ENCODE measurements around the gene DNAJC5G. TPM values are rescaled to one million over a fixed set of nuclear protein-coding genes. Genes with fewer than 3 reads are reported as not detected.

The DNAJC5G gene
- total and polyA plus RNA-seq, 9 of the 15 experiments (the other 6 are each of a cell fraction or from before 2014, with no cell fraction given), result not detected

- Histone ChIP-seq H3K4me2 (ENCODE audit: insufficient read depth, low read length) (no peak overlapping the region), H3K79me2 (ENCODE audit: control insufficient read depth, insufficient read depth, low read length) (no peaks in the 10 kb centered on the region), H3K27me3 (ENCODE audit: control insufficient read depth in 2 of 2, insufficient read depth in 2 of 2, low read length in 2 of 2) (peaks cover 5% of the 10 kb centered on the region in 2 experiments; a peak in 2 of 5 replicates), H3K4me3 (no peak overlapping the region), H3K9ac (ENCODE audit: insufficient read depth in 1 of 2, low read depth in 2 of 2, low read length in 2 of 2) (no peak overlapping the region; a peak in 1 of 4 replicates), H3K36me3 (ENCODE audit: control insufficient read depth, insufficient read depth, low read length) (no peaks in the 10 kb centered on the region), H3K9me3 (replicated peaks; ENCODE audit: control insufficient read depth, insufficient read depth, low read depth, low read length) (no peaks in the 10 kb centered on the region), H2AFZ (ENCODE audit: low read depth, low read length) (no peak overlapping the region), H4K20me1 (replicated peaks; ENCODE audit: control insufficient read depth, insufficient read depth, low read length) (no peaks in the 10 kb centered on the region; the same call in 1 of the 2 replicates), H3K27ac (ENCODE audit: extremely low read depth, low read depth, low read length) (no peak overlapping the region), H3K4me1 (replicated peaks in 1 of 2; ENCODE audit: control insufficient read depth in 2 of 2, insufficient read depth in 2 of 2, low read length in 2 of 2) (peaks cover 10 to 19% of the 10 kb centered on the region in 2 experiments), H3K9me1 (ENCODE audit: control insufficient read depth, insufficient read depth, low read length) (no peaks in the 10 kb centered on the region)
- in situ Hi-C loops (cut with MboI) (no loop called here), intact Hi-C loops (cut with micrococcal nuclease) (no loop called here)
- no peak for TF ChIP-seq CAMTA2 (CRISPR knock-in tag; conservative IDR thresholded peaks at IDR 0.05)
- TF ChIP-seq JUND (IDR thresholded peaks at IDR 0.05; ENCODE audit: borderline replicate concordance, low read depth, low read length), result peak; percentile 25; the same call in 1 of the 2 replicates
- no peak for TF ChIP-seq JUND (tag; IDR thresholded peaks at IDR 0.05; ENCODE audit: borderline replicate concordance, low read depth, low read length)
- TF ChIP-seq USF1 (CRISPR knock-in tag; IDR thresholded peaks at IDR 0.05), result peak; percentile 35; the same call in 1 of the 2 replicates
- no peak for TF ChIP-seq GATA2 (CRISPR knock-in tag; IDR thresholded peaks at IDR 0.05)
- CTCF ChIA-PET (ENCODE audit: low intra/inter-chr PET ratio), result no interaction called here
- no peak for DNase-seq (ENCODE audit: extremely low read depth in 1 of 4, low spot score in 3 of 4)
- no TSS peak for BruUV-seq (replicated peaks)
- 27% methylated on average over 2 of the region's 2 CpGs for WGBS (ENCODE audit: insufficient coverage, low coverage, missing lambda C conversion rate)
- FAIRE-seq, result no peak
- POLR2A ChIA-PET, result interaction anchor here (0.5 to 1.5 kb wide), 5 partner anchors 9 to 92 kb away, joined by 3 to 6 read pairs (median 3); no protein-coding TSS in a partner anchor
- no peak for ATAC-seq
These were observed 4.6 kb upstream of the DNAJC5G start for GRCh38 chr2:27270670-27271069.

All from K562 (cell line).